PFSK-1 (cell line): ENCODE measurements around the gene DYNC1H1.

ENCODE experiments used
- FOXP2 ChIP-seq: optimal IDR thresholded peaks from 2 replicates; pipeline ENCODE3; 2011; ENCODE audit warnings: borderline replicate concordance, control low read depth, inconsistent platforms; ENCODE audit not compliant: insufficient read depth; ENCODE audit errors: extremely low read length, extremely low read depth
- POLR2AphosphoS5 ChIP-seq: IDR thresholded peaks from 2 replicates; pipeline ENCODE4 v1.6.1; 2012; ENCODE audit warnings: low read depth, mild to moderate bottlenecking, control low read depth, low read length, moderate library complexity
- SIN3A ChIP-seq: IDR thresholded peaks from 2 replicates; pipeline ENCODE4 v1.6.1; 2012; ENCODE audit warnings: mild to moderate bottlenecking, low read length, moderate library complexity, borderline replicate concordance; ENCODE audit not compliant: insufficient read depth
- TAF1 ChIP-seq: IDR thresholded peaks from 2 replicates; pipeline ENCODE4 v1.6.1; 2012; ENCODE audit warnings: low read length, control low read depth, borderline replicate concordance; ENCODE audit not compliant: insufficient read depth
- TF ChIP-seq, protein P1 (sequence below), 2 experiments: IDR thresholded peaks; 2 replicates each; pipeline versions ENCODE4 v1.6.1 to v1.8.0; 2011 to 2012; ENCODE audit warnings: low read depth in 2 of 2, low read length in 2 of 2, control low read depth in 1 of 2, inconsistent platforms in 1 of 2, mild to moderate bottlenecking in 1 of 2, moderate library complexity in 1 of 2; ENCODE audit not compliant: insufficient read depth in 1 of 2

DYNC1H1 gene

GRCh38 chr14:102080183-102081080 is 116.1 kb downstream of the DYNC1H1 start:
- no peak for TF ChIP-seq SIN3A
- no peak for TF ChIP-seq POLR2AphosphoS5
- TF ChIP-seq, protein P1, sequence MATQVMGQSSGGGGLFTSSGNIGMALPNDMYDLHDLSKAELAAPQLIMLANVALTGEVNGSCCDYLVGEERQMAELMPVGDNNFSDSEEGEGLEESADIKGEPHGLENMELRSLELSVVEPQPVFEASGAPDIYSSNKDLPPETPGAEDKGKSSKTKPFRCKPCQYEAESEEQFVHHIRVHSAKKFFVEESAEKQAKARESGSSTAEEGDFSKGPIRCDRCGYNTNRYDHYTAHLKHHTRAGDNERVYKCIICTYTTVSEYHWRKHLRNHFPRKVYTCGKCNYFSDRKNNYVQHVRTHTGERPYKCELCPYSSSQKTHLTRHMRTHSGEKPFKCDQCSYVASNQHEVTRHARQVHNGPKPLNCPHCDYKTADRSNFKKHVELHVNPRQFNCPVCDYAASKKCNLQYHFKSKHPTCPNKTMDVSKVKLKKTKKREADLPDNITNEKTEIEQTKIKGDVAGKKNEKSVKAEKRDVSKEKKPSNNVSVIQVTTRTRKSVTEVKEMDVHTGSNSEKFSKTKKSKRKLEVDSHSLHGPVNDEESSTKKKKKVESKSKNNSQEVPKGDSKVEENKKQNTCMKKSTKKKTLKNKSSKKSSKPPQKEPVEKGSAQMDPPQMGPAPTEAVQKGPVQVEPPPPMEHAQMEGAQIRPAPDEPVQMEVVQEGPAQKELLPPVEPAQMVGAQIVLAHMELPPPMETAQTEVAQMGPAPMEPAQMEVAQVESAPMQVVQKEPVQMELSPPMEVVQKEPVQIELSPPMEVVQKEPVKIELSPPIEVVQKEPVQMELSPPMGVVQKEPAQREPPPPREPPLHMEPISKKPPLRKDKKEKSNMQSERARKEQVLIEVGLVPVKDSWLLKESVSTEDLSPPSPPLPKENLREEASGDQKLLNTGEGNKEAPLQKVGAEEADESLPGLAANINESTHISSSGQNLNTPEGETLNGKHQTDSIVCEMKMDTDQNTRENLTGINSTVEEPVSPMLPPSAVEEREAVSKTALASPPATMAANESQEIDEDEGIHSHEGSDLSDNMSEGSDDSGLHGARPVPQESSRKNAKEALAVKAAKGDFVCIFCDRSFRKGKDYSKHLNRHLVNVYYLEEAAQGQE (IDR thresholded peaks at IDR 0.05; ENCODE audit: insufficient read depth in 1 of 2, low read depth in 2 of 2, low read length in 2 of 2) = no peak
- TF ChIP-seq TAF1 = no peak
- TF ChIP-seq FOXP2 = no peak

DNA sequence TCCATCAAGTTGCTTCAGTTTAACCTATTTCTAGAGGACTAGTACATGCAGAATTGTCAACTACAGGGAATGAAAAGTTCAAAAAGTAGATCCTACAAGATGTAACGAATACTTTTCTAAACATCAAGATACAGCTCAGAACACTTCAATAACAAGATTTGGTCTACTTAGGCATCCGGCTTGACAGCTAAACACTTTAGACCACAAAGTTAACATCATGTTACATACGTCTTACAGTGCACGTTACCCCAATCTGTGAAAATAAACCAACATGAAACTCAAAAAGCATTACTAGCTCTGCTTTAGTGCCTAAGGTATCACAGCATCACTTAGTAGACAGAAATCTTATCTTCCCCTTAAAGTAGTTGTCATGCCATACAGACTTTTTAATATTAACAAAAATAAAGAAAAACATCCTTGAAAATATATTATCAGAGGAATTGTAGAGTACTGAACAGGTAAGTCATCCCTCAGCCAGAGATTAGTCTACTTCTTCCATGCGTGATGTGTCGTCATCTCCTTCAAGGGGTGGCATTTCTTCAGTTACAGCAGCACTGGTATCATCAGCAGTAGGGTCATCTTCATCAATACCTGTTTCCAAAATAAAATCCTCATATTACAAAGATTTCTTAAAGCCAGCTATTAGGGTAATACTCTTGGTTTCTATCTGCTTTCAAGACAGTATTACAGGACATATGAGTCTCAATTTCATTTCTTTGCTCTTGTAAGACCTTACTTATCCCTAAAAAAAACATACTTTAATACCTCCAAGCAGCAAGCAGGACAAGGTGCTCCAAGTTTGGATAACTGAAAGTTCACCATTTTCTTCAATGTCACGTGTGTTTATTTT is 117.1 kb downstream of the DYNC1H1 start:
- TF ChIP-seq FOXP2 = no peak

- TF ChIP-seq, protein P1 (IDR thresholded peaks at IDR 0.05; ENCODE audit: insufficient read depth in 1 of 2, low read depth in 2 of 2, low read length in 2 of 2) = no peak
- TF ChIP-seq FOXP2 (no peak), SIN3A (no peak), TAF1 (no peak), POLR2AphosphoS5 (no peak)
Observed at GRCh38 chr14:102084931-102085330, 120.6 kb downstream of the DYNC1H1 start.

GRCh38 chr14:102085488-102085887 is 121.1 kb downstream of the DYNC1H1 start:
- TF ChIP-seq SIN3A (no peak), TAF1 (no peak), POLR2AphosphoS5 (no peak), FOXP2 (no peak)
- TF ChIP-seq, protein P1 (IDR thresholded peaks at IDR 0.05; ENCODE audit: insufficient read depth in 1 of 2, low read depth in 2 of 2, low read length in 2 of 2) = no peak

GRCh38 chr14:102085948-102086708 is 121.8 kb downstream of the DYNC1H1 start:
- TF ChIP-seq FOXP2 (no peak), SIN3A (no peak)
